ENCODE results near the gene CDKL4.

The CDKL4 gene

GRCh38 chr2:39133215-39133851 lies 110.4 kb downstream of the CDKL4 start:
- Histone ChIP-seq H3K9ac (ENCODE audit: low read length) (no peak overlapping the region), H3K4me1 (ENCODE audit: control insufficient read depth, insufficient read depth, low read length) (no peaks in the 10 kb centered on the region), H3K27me3 (ENCODE audit: control insufficient read depth, insufficient read depth, low read length) (no peaks in the 10 kb centered on the region), H3K9me3 (ENCODE audit: control insufficient read depth, insufficient read depth, low read depth, low read length) (no peaks in the 10 kb centered on the region), H3K27ac (ENCODE audit: low read depth, low read length) (no peak overlapping the region), H3K36me3 (ENCODE audit: control insufficient read depth, insufficient read depth, low read length) (no peaks in the 10 kb centered on the region), H3K4me3 (ENCODE audit: low read depth, low read length) (no peak overlapping the region)

GRCh38 chr2:39128919-39129391 lies 114.8 kb downstream of the CDKL4 start:
- no peaks in the 10 kb centered on the region for H3K27me3 ChIP-seq (ENCODE audit: control insufficient read depth, insufficient read depth, low read length)
- no peak overlapping the region for H3K27ac ChIP-seq (ENCODE audit: low read depth, low read length)
- no peaks in the 10 kb centered on the region for H3K9me3 ChIP-seq (ENCODE audit: control insufficient read depth, insufficient read depth, low read depth, low read length)
- H3K9ac ChIP-seq (ENCODE audit: low read length), result no peak overlapping the region
- no peak overlapping the region for H3K4me3 ChIP-seq (ENCODE audit: low read depth, low read length)
- H3K36me3 ChIP-seq (ENCODE audit: control insufficient read depth, insufficient read depth, low read length), result no peaks in the 10 kb centered on the region
- H3K4me1 ChIP-seq (ENCODE audit: control insufficient read depth, insufficient read depth, low read length), result peaks cover 6% of the 10 kb centered on the region

GRCh38 chr2:39127973-39128372 lies 115.8 kb downstream of the CDKL4 start:
- Histone ChIP-seq H3K4me1 (ENCODE audit: control insufficient read depth, insufficient read depth, low read length) (peaks cover 8% of the 10 kb centered on the region), H3K9ac (ENCODE audit: low read length) (no peak overlapping the region), H3K4me3 (ENCODE audit: low read depth, low read length) (no peak overlapping the region), H3K9me3 (ENCODE audit: control insufficient read depth, insufficient read depth, low read depth, low read length) (no peaks in the 10 kb centered on the region), H3K27ac (ENCODE audit: low read depth, low read length) (no peak overlapping the region), H3K36me3 (ENCODE audit: control insufficient read depth, insufficient read depth, low read length) (no peaks in the 10 kb centered on the region), H3K27me3 (ENCODE audit: control insufficient read depth, insufficient read depth, low read length) (no peaks in the 10 kb centered on the region)
